Panc1 (cell line): ENCODE data around the gene HORMAD2. TPM values are rescaled to one million over a fixed set of nuclear protein-coding genes. Genes with fewer than 3 reads are reported as not detected.

ENCODE experiments used
- ATAC-seq: fragments of 200-7000 bp; cut with Tn5 transposase; 2 replicates; pipeline ENCODE4 v1.9.1; 2020; ENCODE audit warnings: mild to moderate bottlenecking, moderate library complexity
- BruUV-seq: library from RNA; stranded (reverse); fragments of 400-500 nt; replicated peaks from 2 replicates; lab custom pipeline; 2021; lab: Mats Ljungman, UMichigan
- CTCF ChIA-PET: fragments of 300-600 bp; sonication (Branson Sonifier 250); formaldehyde crosslinking; loops from one replicate; lab custom pipeline; 2022; ENCODE audit warnings: antibody characterized with exemption; lab: Charles Lee
- POLR2A ChIA-PET: fragments of 300-600 bp; sonication (Branson Sonifier 250); formaldehyde crosslinking; loops from one replicate; lab custom pipeline; 2022; ENCODE audit warnings: antibody characterized with exemption; lab: Charles Lee
- DNase-seq: peaks from one replicate; pipeline ENCODE4 v3.0.0-alpha.2; 2010; ENCODE audit warnings: low read depth, low spot score
- H3K27ac ChIP-seq: 2 replicates; pipeline ENCODE4 v1.5.1; 2011; ENCODE audit warnings: mild to moderate bottlenecking, low read length, inconsistent platforms
- H3K27me3 ChIP-seq: fragments of 200-500 bp; sonication (Bioruptor generic); 2 replicates; pipeline ENCODE4 v1.6.0; 2014; ENCODE audit warnings: low read length, inconsistent platforms; ENCODE audit not compliant: control insufficient read depth, insufficient read depth
- H3K36me3 ChIP-seq: fragments of 200-500 bp; sonication (Bioruptor generic); 2 replicates; pipeline ENCODE4 v1.5.1; 2014; ENCODE audit warnings: inconsistent platforms, mild to moderate bottlenecking, low read length, moderate library complexity; ENCODE audit not compliant: control insufficient read depth, insufficient read depth
- H3K4me1 ChIP-seq: 2 replicates; pipeline ENCODE4 v1.5.1; 2011; ENCODE audit warnings: inconsistent platforms, mild to moderate bottlenecking, low read length, moderate library complexity; ENCODE audit not compliant: control insufficient read depth, insufficient read depth
- H3K4me3 ChIP-seq, 2 experiments: 2 replicates each; pipeline ENCODE4 v1.5.1; 2011 to 2012; ENCODE audit warnings: low read depth in 2 of 2, low read length in 2 of 2, mild to moderate bottlenecking in 2 of 2, inconsistent platforms in 1 of 2, moderate library complexity in 1 of 2
- H3K9me3 ChIP-seq: fragments of 200-500 bp; sonication (Bioruptor generic); 2 replicates; pipeline ENCODE4 v1.5.1; 2014; ENCODE audit warnings: low read depth, mild to moderate bottlenecking, inconsistent platforms, low read length, moderate library complexity; ENCODE audit not compliant: control insufficient read depth, insufficient read depth
- CTCF ChIP-seq: fragments of 450-650 bp; IDR thresholded peaks from 2 replicates; pipeline ENCODE4 v1.5.1; 2017; ENCODE audit warnings: mild to moderate bottlenecking
- POLR2AphosphoS5 ChIP-seq: IDR thresholded peaks from 2 replicates; pipeline ENCODE4 v1.6.1; 2012; ENCODE audit warnings: mild to moderate bottlenecking, low read depth, low read length, moderate library complexity
- REST ChIP-seq, 2 experiments: IDR thresholded peaks; 2 replicates each; pipeline ENCODE4 v1.6.1; 2011 to 2012; ENCODE audit warnings: low read depth in 2 of 2, control low read depth in 1 of 2, low read length in 1 of 2, mild to moderate bottlenecking in 1 of 2, moderate library complexity in 1 of 2; ENCODE audit not compliant: insufficient read depth in 1 of 2
- SIN3A ChIP-seq: IDR thresholded peaks from 2 replicates; pipeline ENCODE4 v1.6.1; 2012; ENCODE audit warnings: low read depth, mild to moderate bottlenecking, low read length, moderate library complexity, borderline replicate concordance; ENCODE audit not compliant: insufficient read depth
- TCF7L2 ChIP-seq: IDR thresholded peaks from 2 replicates; pipeline ENCODE4 v1.6.1; 2011; ENCODE audit warnings: mild to moderate bottlenecking, low read depth, low read length, inconsistent platforms
- in situ Hi-C: cut with HindIII; loops from 2 replicates; pipeline ENCODE4 v1.10.0; 2016; ENCODE audit warnings: low sequenced_read_pairs, low pct_unique_long_range_greater_than_20kb
- intact Hi-C: fragments of 100-400 bp; cut with micrococcal nuclease; formaldehyde crosslinking; loops from one replicate; pipeline ENCODE4 v1.10.0; 2022; ENCODE audit not compliant: unreplicated experiment
- total RNA-seq: library from RNA; stranded (reverse); gene quantifications from one replicate; pipeline ENCODE4 v1.2.1, GENCODE V29; 2021; ENCODE audit not compliant: unreplicated experiment

Gene HORMAD2
- total RNA-seq, 1 experiment from 2014 or later = not detected

- Histone ChIP-seq H3K36me3 (no peaks in the 10 kb centered on the region), H3K27me3 (no peaks in the 10 kb centered on the region), H3K9me3 (no peaks in the 10 kb centered on the region), H3K27ac (peak overlapping the region; percentile 98), H3K4me1 (peaks cover 63% of the 10 kb centered on the region), H3K4me3 (no peak overlapping the region)
- TF ChIP-seq CTCF (no peak), REST (IDR thresholded peaks at IDR 0.05; ENCODE audit: insufficient read depth in 1 of 2, low read depth in 2 of 2, low read length in 1 of 2) (no peak), TCF7L2 (peak; percentile 95), POLR2AphosphoS5 (peak; percentile 84), SIN3A (no peak)
- DNase-seq = peak; percentile 93
- CTCF ChIA-PET = interaction anchor here (1.0 kb wide), 1 partner anchor 39 kb away, joined by 3 read pairs; no protein-coding TSS in a partner anchor
- ATAC-seq = peak; percentile 86
- no TSS peak for BruUV-seq
- POLR2A ChIA-PET = interaction anchor here (0.6 to 1.2 kb wide), 4 partner anchors 16 to 30 kb away, joined by 3 to 4 read pairs (median 3); no protein-coding TSS in a partner anchor
- intact Hi-C loops (loop anchor here (5.0 kb wide), 2 partner anchors 35 to 105 kb away; partner anchors contain the start of gene LIF), in situ Hi-C loops (no loop called here)
Measured at GRCh38 chr22:30212363-30212995, 132.2 kb downstream of the HORMAD2 start.

- Histone ChIP-seq H3K27ac (peak overlapping the region; percentile 98), H3K27me3 (no peaks in the 10 kb centered on the region), H3K9me3 (no peaks in the 10 kb centered on the region), H3K4me1 (peaks cover 62% of the 10 kb centered on the region), H3K4me3 (no peak overlapping the region), H3K36me3 (no peaks in the 10 kb centered on the region)
- in situ Hi-C loops (no loop called here), intact Hi-C loops (loop anchor here (5.0 kb wide), 2 partner anchors 34 to 106 kb away; partner anchors contain the start of gene LIF)
- BruUV-seq = no TSS peak
- no peak for DNase-seq
- ChIA-PET POLR2A (interaction anchor here (0.6 to 1.2 kb wide), 3 partner anchors 17 to 30 kb away, joined by 3 to 4 read pairs (median 3); no protein-coding TSS in a partner anchor), CTCF (interaction anchor here (1.0 kb wide), 1 partner anchor 38 kb away, joined by 3 read pairs; no protein-coding TSS in a partner anchor)
- ATAC-seq = peak; percentile 34
- TF ChIP-seq POLR2AphosphoS5 = no peak
Measured at GRCh38 chr22:30212996-30213441, 132.8 kb downstream of the HORMAD2 start.
